GM21526 (cell line): ENCODE measurements around the gene PDE4A.
"Not testable (repeated sequence)": the region's sequence is repeated elsewhere in the genome, so short reads cannot be mapped to it uniquely, and the experiment has no call there.

Source experiments
- ATAC-seq: cut with Tn5 transposase; IDR thresholded peaks from one replicate; pipeline ENCODE4 v1.9.1; 2021; ENCODE audit warnings: moderate library complexity; ENCODE audit not compliant: unreplicated experiment, low FRiP score

Gene PDE4A

DNA sequence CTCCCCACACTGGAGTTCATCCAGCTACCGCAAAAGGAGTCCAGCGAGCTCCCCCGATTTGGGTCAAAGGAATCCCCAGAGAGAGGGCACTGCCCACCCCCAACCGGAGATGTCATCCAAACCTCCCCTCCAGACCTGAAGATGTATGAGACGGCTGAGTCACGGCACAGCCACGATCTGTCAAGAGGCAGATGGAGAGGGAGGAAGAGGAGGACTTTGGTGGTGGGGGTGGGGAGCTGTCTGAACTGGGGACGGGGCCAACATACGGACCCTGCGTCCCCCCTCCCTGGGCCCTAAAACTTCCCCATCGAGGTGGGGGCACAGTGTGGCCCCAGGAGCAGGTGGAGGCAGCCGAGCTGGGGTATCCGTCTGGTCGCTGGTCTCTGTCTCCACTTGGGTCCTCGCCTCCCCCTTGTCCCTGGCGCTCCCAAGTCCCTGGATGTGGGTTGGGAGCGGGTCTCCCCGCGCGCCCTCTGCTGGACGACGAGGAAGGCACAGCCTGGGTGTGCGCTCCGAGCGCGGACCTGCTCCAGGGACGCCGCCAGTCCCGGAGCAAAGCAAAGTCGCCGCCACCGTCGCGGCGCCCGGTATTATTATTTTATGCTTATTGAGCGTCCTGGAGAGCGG, 3.8 kb downstream of the PDE4A start:
- ATAC-seq, result no peak

DNA sequence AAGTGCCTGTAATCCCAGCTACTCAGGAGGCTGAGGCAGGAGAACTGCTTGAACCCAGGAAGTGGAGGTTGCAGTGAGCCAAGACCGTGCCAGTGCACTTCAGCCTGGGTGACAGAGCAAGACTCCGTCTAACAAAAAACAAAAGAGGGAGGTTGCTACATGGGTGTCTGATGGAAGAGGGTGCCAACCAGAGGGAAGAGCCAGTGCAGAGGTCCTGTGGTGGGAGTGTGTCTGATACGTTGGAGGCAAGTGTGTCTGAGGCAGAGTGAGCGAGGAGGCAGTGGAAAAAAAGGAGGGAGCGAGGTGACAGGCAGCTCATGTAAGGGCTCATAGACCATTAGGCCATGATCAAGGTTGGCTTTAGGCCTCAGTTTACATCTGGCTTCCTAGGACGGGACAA, 6.8 kb downstream of the PDE4A start:
- no peak for ATAC-seq

DNA sequence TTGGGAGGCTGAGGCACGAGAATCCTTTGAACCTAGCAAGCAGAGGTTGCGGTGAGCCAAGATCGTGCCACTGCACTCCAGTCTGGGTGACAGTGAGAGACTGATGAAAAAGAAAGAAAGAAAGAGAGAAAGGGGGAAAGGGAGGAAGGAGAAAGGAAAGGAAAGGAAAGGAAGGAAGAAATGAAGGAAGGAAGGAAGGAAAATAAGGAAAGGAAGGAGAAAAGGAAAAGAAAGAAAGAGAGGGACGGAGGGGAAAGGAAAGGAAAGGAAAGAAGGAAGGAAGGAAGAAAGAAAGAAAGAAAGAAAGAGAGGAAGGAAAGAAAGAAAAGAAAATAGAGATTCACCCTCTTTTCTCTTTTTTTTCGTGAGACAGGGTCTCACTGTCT, 8.7 kb downstream of the PDE4A start:
- no peak for ATAC-seq

DNA sequence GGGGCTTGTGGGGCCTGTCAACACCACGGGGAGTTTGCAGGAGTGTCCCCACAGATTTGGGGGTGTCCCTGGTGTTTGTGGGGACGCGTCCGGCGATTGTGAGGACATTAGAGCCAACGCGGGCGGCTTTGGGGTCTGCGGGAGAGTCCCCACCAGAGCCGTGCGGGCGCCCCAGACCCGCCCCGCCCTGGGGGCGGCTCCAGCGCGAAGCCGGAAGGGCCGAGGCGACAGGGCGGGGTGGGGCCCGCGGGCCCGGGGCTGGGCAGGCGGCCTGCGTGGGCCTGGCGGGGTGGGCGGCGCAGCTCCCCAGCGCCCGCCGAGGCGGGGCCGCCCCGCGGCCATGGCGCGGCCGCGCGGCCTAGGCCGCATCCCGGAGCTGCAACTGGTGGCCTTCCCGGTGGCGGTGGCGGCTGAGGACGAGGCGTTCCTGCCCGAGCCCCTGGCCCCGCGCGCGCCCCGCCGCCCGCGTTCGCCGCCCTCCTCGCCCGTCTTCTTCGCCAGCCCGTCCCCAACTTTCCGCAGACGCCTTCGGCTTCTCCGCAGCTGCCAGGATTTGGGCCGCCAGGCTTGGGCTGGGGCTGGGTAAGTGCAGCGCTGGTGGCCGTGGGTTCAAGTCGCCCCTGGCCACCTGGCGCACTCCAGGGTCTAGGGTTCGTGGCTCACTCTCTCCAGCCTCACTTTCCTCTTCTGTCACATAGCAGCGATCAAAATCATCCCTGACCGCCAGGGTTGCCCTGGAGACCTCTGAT, 10.3 kb downstream of the PDE4A start:
- ATAC-seq, result no peak

DNA sequence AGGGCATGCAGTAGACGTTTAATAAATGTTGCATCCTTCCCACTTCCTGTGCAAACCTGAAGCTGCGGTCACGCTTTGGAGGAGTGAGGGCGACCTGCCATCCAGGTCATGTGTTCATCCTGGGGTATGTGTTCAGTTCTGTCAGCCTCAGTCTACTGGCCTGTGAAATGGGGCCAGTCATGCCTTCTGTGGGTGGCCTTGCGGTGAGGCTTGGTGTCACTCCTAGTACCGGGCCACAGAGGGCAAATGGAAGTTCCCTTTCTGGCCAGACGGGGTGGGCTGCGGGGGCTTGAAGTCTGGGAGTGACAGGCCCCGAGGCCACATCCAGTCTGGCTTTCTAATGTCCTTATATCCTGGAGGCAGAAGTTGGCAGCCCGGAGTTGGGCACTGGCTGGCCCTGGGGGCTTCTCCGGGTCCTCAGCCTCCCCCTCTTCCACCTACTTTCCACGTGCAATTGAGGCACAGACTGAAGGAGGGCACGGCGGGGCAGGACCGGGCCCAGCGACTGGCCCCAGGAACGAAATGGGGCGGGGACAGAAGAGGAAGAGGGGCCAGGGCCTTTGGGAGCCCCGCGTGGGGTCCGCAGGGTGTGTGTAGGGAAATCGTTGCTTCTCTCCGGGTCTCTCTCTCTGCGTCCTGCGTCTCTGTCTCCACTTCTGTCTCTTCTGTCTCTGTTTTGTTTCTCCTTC, 11.1 kb downstream of the PDE4A start:
- ATAC-seq, result no peak

DNA sequence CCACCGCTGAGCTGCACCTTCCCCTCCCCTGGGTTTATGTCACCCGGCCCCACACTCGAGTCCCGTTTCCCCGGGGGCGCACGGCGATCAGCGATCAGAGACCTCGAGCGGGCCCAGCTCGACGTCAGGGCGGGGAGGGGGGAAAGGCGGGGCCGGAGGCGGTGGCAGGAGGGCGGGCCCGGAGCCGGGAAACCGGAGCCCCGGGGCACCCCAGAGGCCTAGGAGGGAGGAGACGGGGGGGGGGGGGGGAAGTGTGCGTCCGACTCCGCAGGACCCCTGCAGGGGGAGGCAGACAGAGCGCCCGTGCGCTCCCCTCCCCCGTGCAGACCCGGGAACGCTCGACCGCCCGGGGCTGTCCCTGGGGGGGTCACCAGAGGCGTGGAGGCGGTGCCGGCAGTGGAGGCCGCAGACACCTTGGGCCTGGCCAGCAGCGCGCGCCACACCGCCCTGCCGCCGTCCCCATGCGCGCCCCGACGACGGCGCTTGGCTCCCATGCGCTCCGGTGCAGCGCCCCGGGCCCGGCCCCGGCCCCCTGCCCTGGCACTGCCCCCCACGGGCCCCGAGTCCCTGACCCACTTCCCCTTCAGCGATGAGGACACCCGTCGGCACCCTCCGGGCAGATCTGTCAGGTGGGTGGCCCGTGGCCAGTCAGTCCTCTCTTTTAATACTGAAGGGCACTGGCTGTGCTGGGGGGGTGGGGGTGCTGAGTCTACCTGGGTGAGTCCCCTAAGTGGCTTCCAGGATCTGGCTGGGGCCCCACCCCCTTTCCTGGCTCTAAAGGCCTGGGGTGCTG, 11.8 kb downstream of the PDE4A start:
- no peak for ATAC-seq

DNA sequence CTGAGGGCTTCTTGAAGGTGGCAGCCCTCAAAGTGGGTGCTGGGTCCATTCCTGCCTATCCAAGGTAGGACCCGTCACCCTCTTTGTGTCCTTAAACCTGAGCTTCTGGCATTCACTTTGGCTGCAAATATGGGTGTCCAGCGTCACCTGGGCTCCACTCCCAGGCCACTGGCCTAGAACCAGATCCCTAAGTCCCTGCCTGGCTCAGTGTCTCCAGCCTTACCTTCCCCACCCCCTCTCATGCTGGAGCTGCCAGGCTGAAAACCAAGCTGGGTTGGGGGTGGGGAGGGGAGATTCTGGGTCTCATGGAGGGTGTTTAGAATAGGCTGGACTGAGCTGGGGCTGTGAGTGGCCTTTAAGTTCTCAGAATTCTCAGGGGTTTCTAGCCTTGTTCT, 12.4 kb downstream of the PDE4A start:
- no peak for ATAC-seq

DNA sequence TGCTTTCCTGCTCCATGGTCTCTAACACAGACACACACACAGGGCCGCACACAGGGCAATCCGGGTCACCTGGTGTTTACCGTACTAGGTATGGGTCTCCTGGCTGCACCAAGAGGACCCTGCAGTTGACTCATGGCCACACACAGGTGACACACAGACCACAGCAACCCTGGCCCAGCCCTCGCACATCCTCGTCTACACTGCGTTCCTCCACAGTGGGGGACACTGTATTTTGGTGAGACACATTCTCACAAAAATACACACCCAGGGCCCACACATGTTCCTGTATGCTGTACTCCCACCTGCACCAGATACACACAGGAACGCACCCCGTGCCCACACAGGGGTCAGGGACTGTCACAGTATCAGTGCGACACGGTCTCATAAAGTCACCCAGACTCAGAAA, 12.8 kb downstream of the PDE4A start:
- no peak for ATAC-seq

DNA sequence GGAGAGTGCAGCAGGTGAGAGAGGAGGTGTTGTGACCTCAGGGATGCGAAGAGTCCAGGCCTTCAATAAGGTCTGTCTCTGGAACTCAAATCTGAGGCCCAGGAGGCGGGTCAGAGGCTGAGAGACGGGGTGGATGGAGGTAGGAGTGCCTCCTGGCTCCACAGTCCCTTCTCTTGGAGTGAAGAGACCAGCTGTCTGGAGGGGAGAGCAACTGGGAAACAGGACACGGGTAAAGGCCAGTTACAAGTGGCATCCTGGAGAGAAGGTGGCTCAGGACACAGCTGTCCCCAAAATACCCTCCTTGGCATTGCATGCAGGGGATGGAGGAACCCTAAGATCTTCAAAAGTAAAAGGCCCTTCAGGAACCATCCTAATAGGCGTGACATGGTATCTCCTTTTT, 19.2 kb downstream of the PDE4A start:
- ATAC-seq, result no peak

DNA sequence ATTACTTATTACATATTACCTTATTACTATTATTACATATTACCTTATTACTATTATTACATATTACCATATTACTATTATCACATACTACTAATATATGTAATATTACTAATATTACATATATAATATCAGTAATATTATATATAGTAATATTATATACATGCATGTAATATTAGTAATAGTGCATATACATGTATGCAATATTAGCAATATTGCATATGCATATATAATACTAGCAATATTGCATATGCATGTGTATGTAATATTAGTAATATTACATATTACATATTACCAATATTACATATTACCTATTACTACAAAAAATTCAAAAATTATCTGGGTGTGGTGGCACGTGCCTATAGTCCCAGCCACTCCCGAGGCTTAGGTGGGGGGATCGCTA, 22.4 kb downstream of the PDE4A start:
- ATAC-seq, result no peak

DNA sequence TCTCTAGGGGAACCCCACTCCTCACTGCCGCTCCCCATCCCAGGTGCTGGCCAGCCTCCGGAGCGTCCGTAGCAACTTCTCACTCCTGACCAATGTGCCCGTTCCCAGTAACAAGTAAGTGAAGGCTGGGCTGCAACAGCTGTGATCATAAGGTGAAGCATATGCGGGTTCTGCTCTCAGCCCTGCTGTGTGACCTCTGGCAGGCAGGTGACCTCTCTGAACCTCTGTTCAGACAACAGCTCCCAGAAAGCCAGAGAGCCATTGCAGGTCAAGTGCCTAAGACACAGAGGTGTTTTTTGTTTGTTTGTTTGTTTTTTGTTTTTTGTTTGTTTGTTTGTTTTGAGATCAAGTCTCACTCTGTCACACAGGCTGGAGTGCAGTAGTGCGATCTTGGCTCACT, 28.7 kb downstream of the PDE4A start:
- ATAC-seq, result no peak

DNA sequence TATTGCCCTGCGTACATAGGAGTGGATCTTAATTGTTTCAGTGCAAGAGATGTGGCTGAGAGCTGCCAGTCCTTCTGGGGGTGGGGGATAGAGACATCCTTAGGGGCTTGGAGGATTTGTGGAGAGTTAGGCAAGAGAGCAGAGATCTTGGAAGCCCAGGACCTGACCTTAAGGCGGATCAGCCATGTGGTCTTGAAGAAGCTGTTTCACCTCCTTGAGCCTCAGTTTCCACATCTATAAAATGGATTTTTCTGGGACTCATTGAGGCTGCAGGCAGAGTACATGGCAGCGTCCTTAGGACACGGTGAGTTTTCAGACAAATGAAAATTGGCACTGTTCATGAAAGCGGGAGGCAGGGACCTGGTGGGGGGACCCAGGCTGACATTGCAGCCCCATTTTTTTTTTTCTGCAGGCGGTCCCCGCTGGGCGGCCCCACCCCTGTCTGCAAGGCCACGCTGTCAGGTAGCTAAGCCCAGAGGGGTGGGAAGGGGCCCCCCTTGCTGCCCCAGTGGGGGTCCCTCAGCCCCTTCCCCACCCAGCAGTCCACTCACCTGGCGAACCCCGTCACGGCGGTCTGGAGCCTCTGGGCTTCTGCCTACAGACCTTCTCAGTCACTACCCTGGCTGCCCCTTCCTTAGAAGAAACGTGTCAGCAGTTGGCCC, 30.0 kb downstream of the PDE4A start:
- no peak for ATAC-seq

DNA sequence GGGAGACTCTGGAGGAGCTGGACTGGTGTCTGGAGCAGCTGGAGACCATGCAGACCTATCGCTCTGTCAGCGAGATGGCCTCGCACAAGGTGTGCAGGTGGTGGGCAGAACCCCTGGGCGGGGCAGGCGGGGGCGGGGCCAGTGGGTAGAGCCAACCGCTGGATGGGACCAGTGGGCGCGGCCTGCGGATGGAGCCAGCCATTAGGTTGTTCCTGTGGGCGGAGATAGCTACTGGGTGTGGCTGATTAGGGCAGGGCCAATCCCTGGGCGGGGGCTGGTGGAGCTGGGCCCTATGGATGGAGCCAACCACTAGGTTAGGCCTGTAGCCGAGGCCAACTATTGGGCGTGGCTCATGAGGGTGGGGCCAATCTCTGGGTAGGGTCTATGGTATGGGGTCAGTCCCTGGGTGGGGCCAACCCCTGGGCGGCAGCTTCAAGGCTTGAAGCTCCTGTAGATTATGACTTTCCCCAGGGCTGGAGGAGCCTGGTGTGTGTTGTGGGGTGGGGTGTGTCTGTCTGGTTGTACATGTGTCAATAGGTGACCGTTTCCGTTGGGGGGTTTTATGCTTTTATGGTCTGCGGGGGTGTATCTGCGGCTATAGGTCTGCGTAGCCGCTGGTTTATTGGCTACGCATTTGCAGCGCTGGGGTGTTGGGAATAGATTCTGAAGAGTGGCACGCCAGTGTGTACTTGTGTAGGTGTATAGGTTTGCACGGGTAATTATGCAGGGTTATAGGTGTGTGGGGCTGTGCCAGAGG, 30.7 kb downstream of the PDE4A start:
- no peak for ATAC-seq

DNA sequence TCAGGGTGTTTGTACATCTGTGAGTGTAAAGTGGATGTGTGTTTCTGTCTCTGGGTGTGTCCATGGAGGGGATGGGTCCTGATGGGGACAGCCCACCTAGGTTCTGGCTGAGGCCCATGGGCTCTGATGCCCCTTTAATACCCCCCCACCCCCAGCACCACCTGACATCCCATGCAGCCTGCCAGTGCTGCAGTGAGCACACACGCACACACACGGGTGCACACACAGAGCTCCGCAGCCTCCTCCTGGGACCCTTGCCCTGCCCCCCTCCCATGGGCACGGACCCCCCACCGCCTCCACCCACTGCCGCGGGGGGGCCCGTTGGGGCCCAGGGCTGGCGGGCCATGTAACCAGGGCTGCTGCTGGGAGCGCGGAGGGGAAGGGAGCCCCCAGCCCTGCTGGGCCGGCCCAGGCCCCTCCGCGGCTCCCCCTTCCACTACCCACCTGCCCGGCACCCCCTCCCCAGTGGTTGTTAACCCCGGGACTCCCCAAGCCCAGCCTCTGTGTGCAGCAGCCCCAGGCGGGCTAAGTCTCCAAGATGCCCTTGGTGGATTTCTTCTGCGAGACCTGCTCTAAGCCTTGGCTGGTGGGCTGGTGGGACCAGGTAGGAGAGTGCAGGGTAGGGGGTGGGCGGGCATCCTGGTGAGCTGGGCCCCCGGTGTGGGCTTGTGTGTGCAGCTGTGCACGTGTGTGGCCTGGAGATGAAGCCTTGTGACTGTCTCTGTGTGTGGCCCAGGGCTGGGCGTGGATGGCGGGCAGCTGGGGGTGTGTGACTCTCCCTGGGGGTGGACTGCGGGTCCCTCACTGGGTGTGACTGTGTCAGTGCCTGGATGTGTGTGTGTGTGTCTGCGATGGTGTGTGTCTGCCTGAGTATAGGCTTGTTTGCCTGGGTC, 32.6 kb downstream of the PDE4A start:
- ATAC-seq, result no peak

DNA sequence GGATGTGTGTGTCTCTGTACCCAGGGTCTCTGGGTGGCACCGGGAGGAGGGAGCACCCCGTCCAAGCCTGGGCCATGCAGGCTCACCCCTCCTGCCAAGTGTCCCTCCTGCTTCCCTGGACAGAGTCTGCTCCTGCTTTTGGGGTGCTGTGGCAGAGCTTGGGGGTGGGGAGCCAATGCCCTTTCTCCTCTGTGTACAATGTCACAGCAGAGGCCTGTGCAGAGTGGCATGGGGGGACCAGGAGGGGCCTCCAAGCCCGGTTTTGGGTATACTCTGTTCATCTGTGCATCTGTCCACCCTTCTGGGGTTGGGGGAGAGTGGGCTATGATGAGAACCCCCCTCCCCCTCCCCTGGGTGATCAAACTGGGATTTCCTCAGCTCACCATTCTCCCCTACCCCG, 33.5 kb downstream of the PDE4A start:
- no peak for ATAC-seq

DNA sequence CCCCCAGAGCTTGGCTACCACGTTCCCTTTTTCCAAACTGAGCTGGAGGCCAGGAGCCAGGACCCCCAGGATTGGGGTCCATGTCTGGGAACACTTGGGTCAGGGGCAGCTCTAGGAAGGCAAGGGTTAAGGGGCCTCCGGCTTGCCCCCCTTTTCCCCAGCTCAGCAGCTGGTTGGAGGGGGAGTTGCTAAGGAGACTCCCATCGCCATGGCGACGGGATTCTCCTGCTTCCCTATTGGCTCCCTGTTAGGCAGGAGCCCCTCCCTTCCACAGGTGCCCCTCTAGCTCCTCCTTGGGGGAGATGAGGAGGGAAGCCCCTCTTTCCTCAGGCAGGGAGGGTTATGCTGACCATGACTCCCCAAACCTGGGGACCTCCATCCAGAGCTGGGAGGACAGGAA, 33.9 kb downstream of the PDE4A start:
- ATAC-seq, result no peak

DNA sequence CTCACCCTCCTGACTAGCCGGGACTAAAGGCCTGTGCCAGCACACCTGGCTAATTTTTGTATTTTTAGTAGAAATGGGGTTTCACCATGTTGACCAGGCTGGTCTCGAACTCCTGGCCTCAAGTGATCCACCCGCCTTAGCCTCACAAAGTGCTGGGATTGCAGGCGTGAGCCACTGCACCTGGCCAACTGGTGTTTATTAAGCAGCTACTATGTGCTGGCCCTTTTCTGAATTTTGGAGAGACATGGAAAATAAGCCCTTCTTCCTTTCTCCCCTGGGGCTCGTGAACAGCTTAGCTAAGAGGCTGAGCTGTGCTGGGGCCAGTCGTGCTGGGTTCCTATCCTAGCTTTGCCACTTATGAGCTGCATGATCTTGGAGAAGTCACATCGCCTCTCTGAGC, 38.4 kb downstream of the PDE4A start:
- not testable (repeated sequence) for ATAC-seq

DNA sequence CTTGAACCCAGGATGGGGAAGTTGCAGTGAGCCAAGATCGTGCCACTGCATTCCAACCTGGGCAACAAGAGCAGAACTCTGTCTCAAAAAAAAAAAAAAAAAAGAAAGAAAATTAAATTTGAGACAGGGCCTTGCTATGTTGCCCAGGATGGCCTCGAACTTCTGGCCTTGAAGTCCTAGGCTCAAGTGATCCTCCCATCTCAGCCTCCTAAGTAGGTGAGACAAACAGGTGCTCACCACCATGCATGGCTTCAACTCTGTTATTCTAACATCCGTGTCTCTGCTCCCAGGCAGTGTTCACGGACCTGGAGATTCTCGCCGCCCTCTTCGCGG, 40.3 kb downstream of the PDE4A start:
- no peak for ATAC-seq
